Astrocyte of the cerebellum (primary cell): ENCODE data around the gene KCNK13.

Experiments
- DNase-seq: peaks from one replicate; pipeline ENCODE4 v3.0.0-alpha.2; 2011; ENCODE audit warnings: low read depth
- H3K4me3 ChIP-seq: 2 replicates; pipeline ENCODE4 v1.5.1; 2011; ENCODE audit warnings: mild to moderate bottlenecking, low read depth, low read length, moderate library complexity
- CTCF ChIP-seq: IDR thresholded peaks from 2 replicates; pipeline ENCODE4 v1.5.1; 2012; ENCODE audit warnings: low read length, low read depth, moderate library complexity, mild to moderate bottlenecking; ENCODE audit errors: missing control alignments
- in situ Hi-C: cut with HindIII; loops from 2 replicates; pipeline ENCODE4 v1.10.0; 2017; ENCODE audit warnings: low sequenced_read_pairs

The KCNK13 gene

GRCh38 chr14:90103808-90104207 is 42.0 kb downstream of the KCNK13 start:
- no peak for DNase-seq
- H3K4me3 ChIP-seq, result no peak overlapping the region
- in situ Hi-C loops, result no loop called here
- no peak for TF ChIP-seq CTCF

GRCh38 chr14:90105756-90106155 is 44.0 kb downstream of the KCNK13 start:
- in situ Hi-C loops, result no loop called here
- no peak overlapping the region for H3K4me3 ChIP-seq
- no peak for TF ChIP-seq CTCF
- no peak for DNase-seq

- in situ Hi-C loops, result no loop called here
- no peak for TF ChIP-seq CTCF
- no peak for DNase-seq
- H3K4me3 ChIP-seq, result no peak overlapping the region
These were observed 46.0 kb downstream of the KCNK13 start for GRCh38 chr14:90107789-90108188.

GRCh38 chr14:90109858-90110257 is 48.1 kb downstream of the KCNK13 start:
- DNase-seq, result no peak
- TF ChIP-seq CTCF, result peak; percentile 36
- H3K4me3 ChIP-seq, result no peak overlapping the region
- in situ Hi-C loops, result no loop called here

- no peak overlapping the region for H3K4me3 ChIP-seq
- TF ChIP-seq CTCF, result no peak
- in situ Hi-C loops, result no loop called here
- peak; percentile 23 for DNase-seq
These were observed 50.2 kb downstream of the KCNK13 start for GRCh38 chr14:90111895-90112534.

- peak; percentile 27 for TF ChIP-seq CTCF
- in situ Hi-C loops, result no loop called here
- DNase-seq, result no peak
- H3K4me3 ChIP-seq, result no peak overlapping the region
These were observed 52.8 kb downstream of the KCNK13 start for GRCh38 chr14:90114554-90114953.
